AG09319 (cell line): ENCODE measurements around the gene ARAP1.

Source experiments
- DNase-seq: peaks from one replicate; pipeline ENCODE4 v3.0.0-alpha.2; 2010; ENCODE audit warnings: low read depth; ENCODE audit errors: extremely low read depth
- CTCF ChIP-seq: IDR thresholded peaks from 2 replicates; pipeline ENCODE4 v1.5.1; 2011; ENCODE audit warnings: low read depth, mild to moderate bottlenecking, inconsistent platforms, low read length, moderate library complexity

Gene ARAP1

DNA sequence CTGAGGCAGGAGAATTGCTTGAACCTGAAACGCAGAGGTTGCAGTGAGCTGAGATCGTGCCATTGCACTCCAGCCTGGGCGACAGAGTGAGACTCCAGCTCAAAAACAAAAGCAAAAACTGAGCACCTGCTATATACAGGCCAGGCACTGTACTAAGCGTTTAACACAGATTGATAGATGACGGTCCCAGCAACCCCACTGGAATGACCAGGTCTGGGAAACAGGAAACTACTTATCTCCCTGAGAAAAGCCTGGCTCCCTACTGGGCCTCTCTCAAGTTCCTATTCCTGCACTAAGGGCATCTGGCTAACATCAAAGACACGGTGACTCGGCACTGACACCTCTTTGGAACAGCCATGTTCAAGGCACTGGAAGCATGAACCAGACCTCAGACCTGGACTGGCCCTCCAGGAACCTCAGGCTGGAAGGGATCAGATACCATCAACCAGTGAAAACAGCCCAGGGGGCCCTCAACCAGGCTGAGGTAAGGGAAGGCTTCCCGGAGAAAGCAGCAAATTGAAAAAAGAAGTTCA is 16.6 kb downstream of the ARAP1 start:
- no peak for DNase-seq
- TF ChIP-seq CTCF: no peak

GRCh38 chr11:72732329-72732728 is 19.9 kb downstream of the ARAP1 start:
- no peak for DNase-seq
- no peak for TF ChIP-seq CTCF

- DNase-seq: no peak
- TF ChIP-seq CTCF: no peak
Measured at GRCh38 chr11:72730737-72731136, 21.5 kb downstream of the ARAP1 start.

GRCh38 chr11:72730243-72730642 is 22.0 kb downstream of the ARAP1 start:
- DNase-seq: no peak
- no peak for TF ChIP-seq CTCF

DNA sequence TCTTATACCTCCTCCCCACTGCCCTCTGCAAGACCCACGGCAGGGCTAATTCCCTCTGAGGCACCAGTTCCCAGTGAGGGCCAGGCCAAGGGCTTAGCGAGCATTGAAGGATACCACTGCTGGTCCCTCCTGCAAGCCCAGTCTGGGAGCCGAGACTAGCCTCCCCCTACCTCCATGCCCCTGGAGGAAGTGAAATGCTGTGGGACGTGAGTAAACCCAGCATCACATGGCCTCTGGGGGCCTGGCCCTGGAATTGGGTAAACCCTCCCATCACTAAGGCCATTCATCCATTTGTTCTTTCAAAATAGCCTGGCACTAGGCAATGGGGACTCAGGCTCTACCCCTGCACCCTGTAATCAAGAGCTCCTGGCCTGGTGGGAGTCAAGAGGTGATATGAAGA is 24.7 kb downstream of the ARAP1 start:
- no peak for DNase-seq
- no peak for TF ChIP-seq CTCF

GRCh38 chr11:72726266-72727220 is 25.7 kb downstream of the ARAP1 start:
- TF ChIP-seq CTCF: no peak
- no peak for DNase-seq

DNA sequence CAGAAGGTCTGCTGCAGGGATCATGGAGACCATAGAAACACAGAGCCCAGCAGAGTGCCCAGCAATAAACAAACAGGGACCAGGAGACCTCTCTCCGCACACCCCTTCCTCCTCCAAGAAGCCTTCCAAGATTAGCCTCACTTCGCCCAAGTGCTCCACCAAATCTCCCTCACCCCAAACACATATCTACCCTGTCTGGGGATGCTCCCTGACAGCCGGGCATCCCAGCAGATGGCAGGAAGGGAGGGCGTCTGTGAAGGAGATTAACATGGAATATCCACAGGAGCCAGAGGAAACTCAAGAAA is 26.5 kb downstream of the ARAP1 start:
- TF ChIP-seq CTCF: no peak
- no peak for DNase-seq
